ENCODE data around the gene PTCD3. TPM values are rescaled to one million over a fixed set of nuclear protein-coding genes. Genes with fewer than 3 reads are reported as not detected.

PTCD3 gene
- total RNA-seq, 1 donor from 2014 or later: 123 TPM

- intact Hi-C loops (cut with DNase I): no loop called here
- TF ChIP-seq, protein P1, sequence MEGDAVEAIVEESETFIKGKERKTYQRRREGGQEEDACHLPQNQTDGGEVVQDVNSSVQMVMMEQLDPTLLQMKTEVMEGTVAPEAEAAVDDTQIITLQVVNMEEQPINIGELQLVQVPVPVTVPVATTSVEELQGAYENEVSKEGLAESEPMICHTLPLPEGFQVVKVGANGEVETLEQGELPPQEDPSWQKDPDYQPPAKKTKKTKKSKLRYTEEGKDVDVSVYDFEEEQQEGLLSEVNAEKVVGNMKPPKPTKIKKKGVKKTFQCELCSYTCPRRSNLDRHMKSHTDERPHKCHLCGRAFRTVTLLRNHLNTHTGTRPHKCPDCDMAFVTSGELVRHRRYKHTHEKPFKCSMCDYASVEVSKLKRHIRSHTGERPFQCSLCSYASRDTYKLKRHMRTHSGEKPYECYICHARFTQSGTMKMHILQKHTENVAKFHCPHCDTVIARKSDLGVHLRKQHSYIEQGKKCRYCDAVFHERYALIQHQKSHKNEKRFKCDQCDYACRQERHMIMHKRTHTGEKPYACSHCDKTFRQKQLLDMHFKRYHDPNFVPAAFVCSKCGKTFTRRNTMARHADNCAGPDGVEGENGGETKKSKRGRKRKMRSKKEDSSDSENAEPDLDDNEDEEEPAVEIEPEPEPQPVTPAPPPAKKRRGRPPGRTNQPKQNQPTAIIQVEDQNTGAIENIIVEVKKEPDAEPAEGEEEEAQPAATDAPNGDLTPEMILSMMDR (IDR thresholded peaks at IDR 0.05): no peak
- no peak for DNase-seq (ENCODE audit: low spot score in 2 of 2)
- Histone ChIP-seq H3K4me3 (no peak overlapping the region), H3K27me3 (no peaks in the 10 kb centered on the region), H3K36me3 (peaks cover 83 to 94% of the 10 kb centered on the region in 2 donors), H3K4me1 (no peaks in the 10 kb centered on the region), H3K27ac (no peak overlapping the region), H3K9me3 (no peaks in the 10 kb centered on the region)
Observed at GRCh38 chr2:86139981-86140380, 33.9 kb downstream of the PTCD3 start.

DNA sequence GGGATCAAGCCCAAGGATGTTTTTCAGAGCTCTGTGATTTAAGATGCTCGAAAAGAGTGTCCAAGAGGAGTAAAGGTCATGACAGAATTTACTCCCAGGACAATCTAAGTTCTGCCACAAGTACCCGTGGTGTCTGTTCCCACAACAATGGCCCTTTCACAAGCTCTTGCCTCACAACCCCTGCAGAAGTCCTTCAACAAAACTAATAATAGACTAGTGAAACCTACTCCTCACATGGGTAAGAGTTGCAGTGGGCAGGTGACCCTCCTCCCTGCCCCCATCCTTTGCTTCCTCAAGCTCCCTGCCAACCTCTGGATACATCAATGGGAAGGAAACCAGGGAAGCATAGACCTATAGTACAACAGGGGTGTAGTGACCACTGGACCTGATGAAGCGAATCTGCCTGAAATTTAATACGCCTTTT, 34.9 kb downstream of the PTCD3 start:
- H3K27ac ChIP-seq: no peak overlapping the region
- H3K4me3 ChIP-seq: no peak overlapping the region
- TF ChIP-seq, protein P1 (IDR thresholded peaks at IDR 0.05): no peak
- no peak for DNase-seq (ENCODE audit: low spot score in 2 of 2)
- no peaks in the 10 kb centered on the region for H3K27me3 ChIP-seq
- intact Hi-C loops (cut with DNase I): no loop called here
- no peaks in the 10 kb centered on the region for H3K4me1 ChIP-seq
- no peaks in the 10 kb centered on the region for H3K9me3 ChIP-seq
- H3K36me3 ChIP-seq: peaks cover 83 to 93% of the 10 kb centered on the region in 2 donors

DNA sequence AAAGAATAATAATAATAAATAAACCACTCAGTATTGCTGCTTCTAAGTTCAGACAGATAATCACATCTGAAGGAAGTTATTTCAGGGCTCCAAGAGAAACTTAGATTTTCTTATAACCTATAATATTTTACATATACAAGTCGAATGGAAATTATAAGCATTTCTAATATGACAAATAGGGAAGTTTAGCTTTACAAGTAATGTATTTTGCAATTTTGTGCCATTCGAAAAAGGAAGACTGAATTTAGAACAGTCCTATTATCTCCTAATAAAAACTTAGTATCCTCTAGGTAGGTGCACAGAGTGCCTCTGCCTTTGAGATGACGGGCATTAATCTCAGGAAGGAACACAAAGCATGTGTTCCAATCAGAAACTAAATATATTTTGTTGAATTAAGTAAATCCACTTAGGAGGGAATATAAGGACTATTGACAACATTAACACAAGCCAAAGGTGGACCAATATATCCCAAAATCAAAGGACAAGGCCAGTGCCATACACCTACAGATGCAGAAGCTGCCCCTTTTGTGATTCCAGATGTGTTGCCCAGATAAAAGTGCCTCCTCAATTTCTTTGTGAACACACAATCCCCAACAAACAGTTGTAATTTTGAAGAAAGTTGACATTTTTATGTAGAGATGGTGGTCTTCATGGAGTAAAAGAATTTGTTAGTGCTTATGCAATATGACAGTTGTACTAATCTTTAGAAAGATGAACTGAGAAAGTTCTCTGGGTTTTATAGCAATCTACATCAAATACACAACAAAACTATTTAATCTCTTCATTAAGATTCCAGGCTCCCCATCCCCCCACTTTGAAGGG, 36.6 kb downstream of the PTCD3 start:
- Histone ChIP-seq H3K4me1 (no peaks in the 10 kb centered on the region), H3K4me3 (no peak overlapping the region), H3K27ac (no peak overlapping the region), H3K36me3 (peaks cover 82 to 94% of the 10 kb centered on the region in 2 donors), H3K9me3 (no peaks in the 10 kb centered on the region), H3K27me3 (no peaks in the 10 kb centered on the region)
- no peak for DNase-seq (ENCODE audit: low spot score in 2 of 2)
- intact Hi-C loops (cut with DNase I): no loop called here
- TF ChIP-seq, protein P1 (IDR thresholded peaks at IDR 0.05): no peak

DNA sequence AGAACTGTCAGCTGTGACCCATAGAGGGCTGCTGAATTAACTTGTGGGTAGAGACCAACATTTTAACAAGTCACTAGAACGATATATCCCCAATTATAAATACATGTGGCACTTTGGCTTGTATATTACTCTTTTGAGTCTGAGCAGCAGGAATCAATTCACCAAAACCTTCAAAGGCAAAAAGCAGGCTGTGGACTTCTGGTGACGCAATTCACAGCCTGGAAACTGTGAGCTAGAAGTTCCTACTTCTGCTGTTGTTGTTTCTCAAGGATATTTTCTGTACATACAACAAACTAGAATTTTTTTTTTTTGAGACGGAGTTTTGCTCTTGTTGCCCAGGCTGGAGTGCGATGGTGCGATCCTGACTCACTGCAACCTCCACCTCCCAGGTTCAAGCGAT, 37.3 kb downstream of the PTCD3 start:
- Histone ChIP-seq H3K4me3 (no peak overlapping the region), H3K27me3 (no peaks in the 10 kb centered on the region), H3K27ac (no peak overlapping the region), H3K4me1 (no peaks in the 10 kb centered on the region), H3K36me3 (peaks cover 82 to 95% of the 10 kb centered on the region in 2 donors), H3K9me3 (no peaks in the 10 kb centered on the region)
- TF ChIP-seq, protein P1 (IDR thresholded peaks at IDR 0.05): no peak
- no peak for DNase-seq (ENCODE audit: low spot score in 2 of 2)
- intact Hi-C loops (cut with DNase I): no loop called here

GRCh38 chr2:86143926-86144685, 38.1 kb downstream of the PTCD3 start:
- intact Hi-C loops (cut with DNase I): no loop called here

More at GRCh38 chr2:86143926-86144685, 38.1 kb downstream of the PTCD3 start:
- H3K9me3 ChIP-seq: no peaks in the 10 kb centered on the region
- TF ChIP-seq, protein P1 (IDR thresholded peaks at IDR 0.05): no peak
- H3K36me3 ChIP-seq: peaks cover 82 to 95% of the 10 kb centered on the region in 2 donors
- H3K27me3 ChIP-seq: no peaks in the 10 kb centered on the region
- H3K27ac ChIP-seq: no peak overlapping the region
- no peak for DNase-seq (ENCODE audit: low spot score in 2 of 2)
- H3K4me1 ChIP-seq: no peaks in the 10 kb centered on the region
- H3K4me3 ChIP-seq: no peak overlapping the region
